ENCODE measurements around the gene ZC3H18.

The ZC3H18 gene

DNA sequence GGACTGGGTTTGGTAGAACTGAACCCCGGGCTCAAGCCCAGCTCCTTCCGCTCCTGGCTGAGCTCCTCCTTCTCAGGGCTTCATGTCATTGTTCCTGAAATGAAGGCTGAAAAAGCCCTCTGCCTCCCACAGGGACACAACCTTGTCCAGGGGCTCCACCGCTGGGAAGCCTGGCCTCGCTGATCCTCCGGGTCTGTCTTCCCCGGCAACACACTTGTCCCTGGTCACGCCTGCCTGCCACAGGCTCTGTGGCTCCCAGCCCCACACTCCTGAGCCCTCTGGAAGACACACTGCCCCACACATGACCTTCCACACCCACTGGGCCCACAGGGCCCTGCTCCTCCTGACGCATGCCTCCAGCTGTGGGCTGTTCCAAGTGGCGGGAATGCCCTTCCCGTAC, 18.0 kb upstream of the ZC3H18 start:
- no peak for DNase-seq

DNA sequence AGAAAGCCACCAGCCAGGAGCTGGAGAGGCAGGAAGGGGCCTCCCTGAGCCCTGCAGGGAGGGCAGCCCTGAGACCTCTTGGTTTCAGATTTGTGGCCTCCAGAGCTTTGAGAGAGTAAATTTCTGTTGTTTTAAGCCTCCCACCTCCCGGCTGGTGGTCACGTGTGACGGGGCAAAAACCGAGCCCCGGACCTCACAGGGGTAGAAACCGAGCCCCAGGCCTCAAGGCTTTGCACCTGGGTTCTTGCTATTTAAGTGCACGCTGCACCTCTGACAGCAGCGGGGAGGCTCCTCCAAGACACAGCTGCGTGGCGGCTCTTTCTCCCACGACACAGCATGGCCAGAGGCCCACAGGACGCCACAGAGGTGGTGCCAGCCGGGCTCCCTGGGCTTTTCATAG, 17.4 kb upstream of the ZC3H18 start:
- no peak for DNase-seq

DNA sequence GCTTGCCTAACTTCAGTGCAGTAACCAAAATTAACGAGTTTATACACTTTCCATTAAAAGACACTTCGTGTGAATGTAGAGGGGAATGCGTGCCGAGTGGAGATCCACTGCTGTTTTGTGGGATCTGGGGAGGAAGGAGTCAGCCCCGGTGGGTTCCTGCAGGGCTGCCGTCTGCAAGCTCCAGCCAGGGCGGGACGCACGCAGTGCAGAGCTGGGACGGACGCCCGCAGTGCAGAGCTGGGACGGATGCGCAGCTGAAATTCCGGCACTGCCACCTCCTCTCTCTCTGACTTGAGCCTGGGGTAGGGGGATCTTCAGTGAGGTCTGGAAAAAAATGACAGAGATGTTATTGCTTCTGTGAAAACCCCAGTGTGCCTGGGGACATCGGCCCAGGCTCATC, 16.5 kb upstream of the ZC3H18 start:
- no peak for DNase-seq

DNA sequence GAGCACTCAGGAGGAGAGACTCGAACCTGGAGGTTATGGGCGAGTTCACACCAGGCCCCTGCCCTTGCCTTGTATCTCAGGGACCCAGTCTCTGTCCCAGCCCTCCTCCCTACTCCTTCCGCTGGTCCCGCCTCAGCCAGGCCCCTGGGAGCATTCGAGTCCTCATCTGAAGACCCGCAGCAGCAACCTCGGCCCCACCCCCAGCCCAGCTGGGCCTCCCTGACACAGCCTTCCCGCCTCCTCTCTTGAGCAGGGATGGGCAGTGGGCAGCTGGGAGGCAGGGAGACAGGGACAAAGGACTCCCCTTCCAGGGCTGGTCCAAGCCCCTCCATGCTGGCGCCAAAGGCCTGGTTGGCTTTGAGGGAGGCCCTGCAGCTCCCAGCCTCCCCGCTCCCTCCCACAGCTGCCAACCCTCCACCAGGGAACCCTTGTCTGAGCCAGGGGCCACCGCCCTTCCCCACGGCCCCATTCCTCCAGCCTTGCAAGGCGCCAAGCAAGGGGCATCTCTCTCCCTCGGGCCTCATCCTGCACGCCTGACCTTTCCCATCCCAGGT, 15.4 kb upstream of the ZC3H18 start:
- no peak for DNase-seq

DNA sequence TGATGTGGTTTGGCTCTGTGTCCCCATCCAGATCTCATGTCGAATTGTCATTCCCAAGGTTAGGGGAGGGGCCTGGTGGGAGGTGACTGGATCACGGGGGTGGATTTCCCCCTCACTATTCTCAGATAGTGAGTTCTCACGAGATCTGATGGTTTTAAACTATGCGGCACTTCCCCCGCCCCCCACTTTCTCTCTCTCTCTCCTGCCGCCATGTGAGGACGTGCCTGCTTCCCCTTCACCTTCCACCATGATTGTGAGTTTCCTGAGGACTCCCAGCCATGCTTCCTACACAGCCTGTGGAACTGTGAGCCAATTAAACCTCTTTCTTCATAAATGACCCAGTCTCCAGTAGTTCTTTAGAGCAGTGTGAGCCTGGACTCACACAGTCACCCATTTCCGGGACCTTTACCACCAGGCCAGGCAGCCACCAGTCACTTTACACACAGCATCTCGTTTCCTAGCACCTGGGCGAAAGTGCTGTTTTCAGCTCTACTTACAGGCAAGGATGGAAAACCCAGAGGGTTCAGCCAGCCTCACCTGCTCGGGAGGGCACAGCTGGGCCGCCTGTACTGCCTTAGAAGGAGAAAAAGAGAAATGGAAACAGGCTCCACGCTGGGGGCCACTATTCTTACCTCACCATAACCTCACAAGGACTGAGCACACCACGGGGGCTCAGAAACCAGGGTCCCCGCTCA, 13.8 kb upstream of the ZC3H18 start:
- no peak for DNase-seq

DNA sequence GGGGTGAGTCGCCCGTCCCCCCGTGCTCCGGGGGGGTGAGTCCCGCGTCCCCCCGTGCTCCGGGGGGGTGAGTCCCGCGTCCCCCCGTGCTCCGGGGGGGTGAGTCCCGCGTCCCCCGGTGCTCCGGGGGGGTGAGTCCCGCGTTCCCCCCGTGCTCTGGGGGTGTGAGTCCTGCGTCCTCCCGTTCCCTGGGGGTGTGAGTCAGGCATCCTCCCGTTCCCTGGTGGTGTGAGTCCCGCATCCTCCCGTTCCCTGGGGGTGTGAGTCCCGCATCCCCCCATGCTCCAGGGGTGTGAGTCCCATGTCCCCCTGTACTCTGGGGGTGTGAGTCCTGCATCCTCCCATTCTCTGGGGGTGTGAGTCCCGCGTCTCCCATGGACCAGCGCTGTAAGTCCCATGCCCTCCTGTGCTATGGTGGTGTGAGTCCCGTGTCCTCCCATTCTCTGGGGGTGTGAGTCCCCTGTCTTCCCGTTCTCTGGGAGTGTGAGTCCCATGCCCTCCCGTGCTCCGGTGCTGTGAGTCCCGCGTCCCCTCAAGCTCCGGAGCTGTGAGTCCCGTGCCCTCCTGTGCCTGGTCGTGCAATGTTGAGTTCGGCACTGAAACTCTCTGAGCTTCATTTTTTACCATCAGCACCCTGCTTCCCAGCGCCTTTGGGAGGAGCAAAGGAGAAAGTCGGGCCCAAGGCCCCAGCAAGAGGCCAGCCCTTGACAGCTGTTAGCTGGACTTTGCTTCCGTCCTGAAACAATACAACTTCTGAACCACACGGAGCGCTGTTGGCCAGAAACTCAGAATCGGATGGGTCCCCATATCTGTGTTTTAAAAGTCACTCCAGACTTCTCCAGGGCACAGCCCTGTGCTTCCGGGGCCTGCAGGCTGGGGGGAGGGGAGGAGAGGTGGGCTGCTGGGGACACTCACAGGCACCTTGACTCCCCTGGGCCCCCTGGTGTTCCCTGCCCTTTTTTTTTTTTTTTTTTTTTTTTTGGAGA, 11.5 kb upstream of the ZC3H18 start:
- peak; percentile 33 for DNase-seq

DNA sequence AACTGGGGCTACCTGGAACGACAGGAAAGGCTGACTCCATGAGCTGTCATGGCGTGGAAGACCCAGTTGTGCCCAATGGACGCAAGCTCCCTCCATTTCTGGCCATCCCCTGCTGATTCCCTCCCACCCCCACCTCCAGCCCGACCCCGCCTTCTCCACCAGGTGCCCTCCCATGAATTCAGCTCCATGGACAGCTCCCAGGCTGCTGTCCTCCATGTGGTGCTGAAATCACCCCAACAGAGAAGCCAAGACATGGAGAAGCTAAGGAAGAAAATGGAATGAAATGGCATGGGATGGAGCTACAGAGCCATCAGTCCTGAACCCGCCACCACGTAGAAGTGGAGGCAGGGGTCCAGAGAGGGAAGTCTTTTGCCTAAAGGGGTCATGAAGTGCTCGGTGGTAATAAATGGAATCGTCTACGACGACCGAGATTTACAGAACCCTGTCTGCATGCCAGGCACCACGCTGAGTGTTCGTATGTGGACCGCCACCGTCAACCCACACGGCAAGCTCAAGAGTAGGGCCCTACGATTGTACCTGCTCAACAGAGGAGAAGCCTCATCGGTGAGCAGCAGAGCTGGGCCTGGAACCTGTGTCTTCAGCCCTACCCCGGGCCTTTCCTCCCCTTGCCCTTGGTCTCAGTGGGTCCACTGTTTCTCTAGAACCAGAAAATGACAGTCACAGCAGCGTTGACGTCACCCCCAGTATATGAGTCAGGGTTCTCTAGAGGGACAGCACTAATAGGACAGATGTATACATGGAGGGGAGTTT, 9.3 kb upstream of the ZC3H18 start:
- no peak for DNase-seq

DNA sequence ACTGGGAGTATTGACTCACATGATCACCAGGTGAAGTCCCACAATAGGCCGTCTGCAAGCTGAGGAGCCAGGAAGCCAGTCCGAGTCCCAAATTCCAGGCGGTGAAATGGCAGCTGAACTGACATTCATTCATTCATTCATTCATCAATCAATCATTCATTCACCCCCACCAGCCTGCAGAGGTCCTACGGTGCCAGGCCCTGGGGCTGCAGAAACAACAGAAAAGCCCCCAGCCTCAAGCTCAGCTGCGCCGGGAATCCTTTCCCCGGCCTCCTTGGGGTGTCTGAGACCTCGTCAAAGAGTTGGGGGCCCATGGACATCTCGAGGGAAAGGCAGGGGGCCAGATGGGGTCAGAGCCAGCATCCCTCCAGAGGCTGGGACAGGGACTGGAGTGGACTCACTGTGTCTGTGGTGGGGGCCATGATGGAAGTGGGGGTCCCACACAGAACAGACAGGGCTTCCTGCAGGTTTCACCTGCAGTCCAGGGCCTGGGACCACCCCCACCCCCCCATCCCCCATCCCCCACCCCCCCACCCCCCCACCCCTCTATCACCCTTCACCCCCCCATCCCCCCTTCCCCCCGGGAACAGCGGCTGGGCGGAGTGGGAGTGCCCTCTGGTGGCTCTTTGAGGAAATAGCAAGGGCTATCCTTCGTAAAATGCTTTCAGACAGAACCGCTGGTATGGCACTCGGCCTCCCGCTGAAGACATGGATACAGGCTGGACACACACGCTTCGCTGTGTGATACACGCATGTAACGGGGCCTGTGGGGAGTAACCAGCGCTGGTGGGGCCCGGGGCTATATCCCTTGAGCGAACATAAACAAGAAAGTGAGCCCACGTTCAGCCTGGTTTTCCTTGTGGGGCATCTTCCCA, 8.5 kb upstream of the ZC3H18 start:
- DNase-seq = peak; percentile 22

DNA sequence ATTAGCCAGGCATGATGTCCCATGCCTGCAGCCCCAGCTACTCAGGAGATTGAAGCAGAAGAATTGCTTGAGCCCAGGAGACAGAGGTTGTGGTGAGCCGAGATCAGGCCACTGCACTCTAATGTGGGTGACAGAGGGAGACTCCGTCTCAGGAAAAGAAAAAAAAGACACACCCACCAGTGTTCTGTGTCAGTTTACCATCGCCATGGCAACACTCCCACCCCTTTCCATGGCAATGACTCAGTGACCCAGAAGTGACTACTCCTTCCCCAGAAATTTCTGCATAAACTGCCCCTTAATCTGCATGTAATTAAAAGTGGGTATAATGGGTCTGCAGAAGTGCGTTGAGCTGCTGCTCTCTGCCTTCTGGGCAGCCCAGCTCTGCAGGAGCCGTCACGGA, 4.0 kb upstream of the ZC3H18 start:
- DNase-seq = no peak

DNA sequence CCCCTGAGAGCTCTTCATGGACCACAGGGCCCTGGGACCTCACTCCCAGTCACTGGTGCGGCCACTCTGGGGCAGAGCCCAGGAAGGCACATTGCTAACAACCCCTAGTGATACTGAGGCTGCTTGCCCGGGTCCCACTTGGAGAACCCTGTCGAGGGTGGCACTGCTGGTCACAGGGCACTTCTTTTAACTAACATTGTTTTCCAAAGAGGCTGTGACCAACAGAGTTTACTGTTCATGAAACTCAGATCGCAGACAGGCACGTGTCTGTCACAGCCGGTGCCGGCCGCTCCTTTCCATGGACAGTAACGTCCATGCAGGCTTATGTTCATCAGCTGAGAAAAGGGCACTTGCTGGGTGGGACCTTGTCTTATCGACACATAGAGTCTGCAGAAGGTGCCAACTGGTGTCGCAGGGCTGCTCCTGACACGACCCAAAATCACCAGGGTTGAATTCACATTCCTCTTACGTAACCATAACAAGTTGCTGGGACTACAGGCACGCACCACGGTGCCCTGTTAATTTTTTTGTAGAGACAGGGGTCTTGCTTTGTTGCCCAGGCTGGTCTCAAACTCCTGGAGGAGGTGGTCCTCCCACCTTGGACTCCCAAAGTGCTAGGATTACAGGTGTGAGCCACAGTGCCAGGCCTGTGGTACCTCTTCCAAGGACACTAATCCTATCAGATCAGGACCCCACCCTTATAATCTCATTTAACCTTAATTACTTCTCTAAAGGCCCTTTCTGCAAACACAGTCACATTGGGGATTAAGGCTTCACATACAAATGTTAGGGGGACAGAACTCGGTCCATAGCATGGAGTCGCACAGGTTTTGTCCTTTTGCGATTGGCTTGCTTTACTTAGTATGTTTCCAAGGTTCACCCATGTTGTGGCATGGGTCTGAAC, 1.2 kb upstream of the ZC3H18 start:
- no peak for DNase-seq

DNA sequence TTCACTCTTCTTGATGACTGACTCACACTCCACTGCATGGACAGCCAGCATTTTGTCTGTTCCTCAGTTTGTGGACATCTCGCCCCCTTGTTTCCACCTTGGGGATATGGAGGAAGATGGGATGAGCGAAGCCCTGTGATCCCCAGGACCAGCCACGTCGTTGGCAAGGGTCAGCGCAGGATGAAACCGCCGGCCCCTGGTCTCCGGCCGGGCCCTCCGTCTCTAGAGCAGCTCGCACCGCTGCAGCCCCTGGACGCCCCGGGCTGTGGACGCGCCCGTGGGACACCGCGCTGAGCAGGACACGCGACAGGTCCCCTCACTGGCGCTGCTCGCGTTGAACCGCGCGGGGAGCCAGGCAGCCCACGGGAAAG, 604 bp upstream of the ZC3H18 start:
- no peak for DNase-seq

DNA sequence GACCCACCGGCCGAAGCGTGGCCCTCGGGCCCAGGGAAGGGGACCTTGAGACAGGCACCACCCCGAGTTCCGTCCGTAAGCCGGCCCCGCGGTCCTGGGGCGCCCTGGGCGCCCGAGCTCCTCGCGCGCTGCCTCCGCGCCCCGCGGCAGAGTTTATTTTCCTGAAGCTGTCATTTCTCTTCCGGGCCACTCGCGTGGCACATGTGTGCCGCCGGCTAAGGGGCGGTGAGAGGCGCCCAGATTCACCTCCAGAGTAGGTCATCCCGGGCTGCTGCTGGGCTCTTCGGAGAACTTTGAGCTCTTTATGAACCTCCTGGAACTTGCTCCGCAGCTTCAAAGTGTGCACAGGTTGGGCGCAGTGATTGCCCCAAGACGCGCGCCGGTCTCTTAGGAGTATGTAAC, 489 bp downstream of the ZC3H18 start:
- DNase-seq = no peak

DNA sequence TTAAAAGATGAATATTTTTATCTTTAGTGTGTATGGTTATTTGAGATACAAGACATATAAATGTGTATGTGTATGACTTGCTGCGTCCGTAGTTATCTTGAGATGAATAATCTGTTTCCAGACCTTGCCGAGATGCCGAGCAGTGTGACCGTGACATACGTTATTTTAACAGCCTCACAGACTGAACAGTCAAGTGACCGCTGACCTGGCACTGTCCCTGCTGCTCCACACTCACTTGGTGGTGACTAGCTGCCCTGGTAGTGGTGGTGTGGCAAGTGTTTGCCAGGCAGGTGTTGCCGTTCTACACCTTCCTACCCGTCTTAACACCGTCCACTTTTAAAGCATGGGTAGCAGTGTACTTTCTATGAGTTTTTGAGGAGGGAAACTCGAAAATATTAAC, 5.0 kb downstream of the ZC3H18 start:
- no peak for DNase-seq

DNA sequence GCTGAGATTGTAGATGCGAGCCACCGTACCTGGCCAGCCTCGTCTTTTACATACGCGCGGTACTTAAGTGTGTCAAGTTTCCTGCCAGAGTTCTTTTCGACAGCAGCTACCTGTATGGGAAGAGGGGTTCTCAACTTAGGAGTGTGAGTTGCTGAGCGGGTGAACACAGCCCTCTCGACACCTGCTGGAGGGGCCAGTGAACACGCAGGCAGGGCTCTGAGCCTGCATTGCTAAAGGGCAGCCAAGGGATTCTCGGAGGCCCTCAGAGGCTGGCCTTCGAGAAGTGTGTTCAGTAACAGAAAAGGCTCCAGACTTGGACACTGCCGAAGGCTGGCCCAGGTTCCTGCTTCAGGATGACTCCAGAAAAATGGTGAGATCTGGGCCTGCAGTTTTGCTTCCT, 6.1 kb downstream of the ZC3H18 start:
- no peak for DNase-seq

DNA sequence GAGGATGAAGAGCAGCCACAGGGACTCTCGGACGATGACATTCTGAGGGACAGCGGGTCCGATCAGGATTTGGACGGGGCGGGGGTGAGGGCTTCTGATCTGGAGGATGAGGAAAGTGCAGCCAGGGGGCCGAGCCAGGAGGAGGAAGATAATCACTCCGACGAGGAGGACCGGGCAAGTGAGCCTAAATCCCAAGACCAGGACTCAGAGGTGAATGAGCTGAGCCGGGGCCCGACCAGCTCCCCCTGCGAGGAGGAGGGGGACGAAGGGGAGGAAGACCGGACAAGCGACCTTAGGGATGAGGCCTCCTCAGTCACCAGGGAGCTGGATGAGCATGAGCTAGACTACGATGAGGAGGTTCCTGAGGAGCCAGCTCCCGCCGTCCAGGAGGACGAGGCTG, 7.0 kb downstream of the ZC3H18 start:
- DNase-seq = no peak

DNA sequence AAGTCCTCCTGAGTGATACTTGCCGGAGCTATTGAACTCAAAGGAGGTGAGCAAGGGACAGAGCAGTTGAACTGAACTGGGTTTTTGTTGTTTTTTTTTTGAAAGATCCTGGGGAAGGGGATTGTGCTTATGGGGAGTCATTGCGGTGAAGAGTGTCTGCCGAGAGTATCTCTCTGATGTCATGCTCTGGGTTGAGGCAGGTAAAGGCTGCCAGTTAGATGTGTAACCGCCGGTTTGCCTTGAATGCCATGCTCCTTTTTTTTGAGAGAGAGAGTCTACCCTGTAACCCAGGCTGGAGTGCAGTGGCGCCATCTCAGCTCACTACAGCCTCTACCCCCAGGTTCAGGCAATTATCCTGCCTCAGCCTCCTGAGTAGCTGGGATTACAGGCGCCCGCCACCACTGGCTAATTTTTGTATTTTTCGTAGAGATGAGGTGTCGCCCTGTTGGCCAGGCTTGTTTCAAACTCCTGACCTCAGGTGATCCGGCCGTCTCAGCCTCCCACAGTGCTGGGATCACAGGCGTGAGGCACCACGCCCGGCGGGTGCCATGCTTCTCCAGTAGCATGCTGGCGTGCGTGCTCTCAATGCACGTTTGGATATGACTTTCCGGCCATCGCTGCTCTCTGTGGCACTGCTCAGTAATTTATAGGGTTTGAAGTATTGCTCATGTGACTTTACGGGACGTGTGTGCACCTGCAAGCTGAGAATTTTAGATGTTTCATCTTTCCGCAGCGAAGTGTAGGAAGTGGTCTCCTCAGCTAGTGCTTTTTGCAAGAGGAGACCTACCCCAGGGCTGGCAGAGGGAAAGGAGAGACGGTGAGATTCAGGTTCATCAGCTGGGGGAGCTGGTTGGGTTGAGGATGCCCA, 8.5 kb downstream of the ZC3H18 start:
- no peak for DNase-seq

DNA sequence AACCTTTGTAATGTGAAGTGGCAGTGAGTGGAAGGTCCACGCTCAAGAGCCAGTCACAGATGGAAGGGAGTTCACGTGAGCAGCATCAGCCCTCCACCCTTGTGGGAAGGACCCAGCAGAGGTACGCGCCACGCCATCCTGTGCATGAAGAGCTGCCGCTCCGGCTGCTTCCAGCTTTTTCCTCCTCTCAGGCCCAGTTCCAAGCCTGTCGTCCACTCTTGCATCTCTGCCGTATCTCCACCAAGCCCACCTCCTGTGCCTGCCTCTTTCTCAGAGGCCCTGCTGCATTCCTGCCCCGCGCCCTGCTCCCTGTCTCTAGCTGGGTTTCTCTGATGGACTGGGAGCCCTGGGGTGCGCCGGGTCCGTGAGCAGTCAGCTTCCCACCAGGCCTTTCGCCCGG, 10.2 kb downstream of the ZC3H18 start:
- DNase-seq = no peak

DNA sequence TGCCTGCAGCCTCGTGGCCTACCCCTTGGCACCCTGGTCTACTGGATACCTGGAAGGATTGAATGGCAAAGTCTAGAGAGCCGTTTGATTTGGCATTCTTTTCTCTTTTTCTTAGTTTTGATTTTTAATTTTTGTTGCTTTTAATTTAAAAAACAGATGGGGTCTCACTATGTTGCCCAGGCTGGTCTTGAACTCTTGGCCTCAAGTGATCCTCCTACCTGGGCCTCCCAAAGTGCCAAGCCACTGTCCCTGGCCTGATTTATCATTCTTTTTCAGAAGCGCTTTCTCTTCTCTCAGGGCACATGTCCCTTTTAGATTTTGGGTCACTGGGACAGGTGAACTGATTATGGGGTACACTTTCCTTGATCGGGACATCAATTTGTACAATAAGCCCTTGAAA, 10.8 kb downstream of the ZC3H18 start:
- DNase-seq = no peak

DNA sequence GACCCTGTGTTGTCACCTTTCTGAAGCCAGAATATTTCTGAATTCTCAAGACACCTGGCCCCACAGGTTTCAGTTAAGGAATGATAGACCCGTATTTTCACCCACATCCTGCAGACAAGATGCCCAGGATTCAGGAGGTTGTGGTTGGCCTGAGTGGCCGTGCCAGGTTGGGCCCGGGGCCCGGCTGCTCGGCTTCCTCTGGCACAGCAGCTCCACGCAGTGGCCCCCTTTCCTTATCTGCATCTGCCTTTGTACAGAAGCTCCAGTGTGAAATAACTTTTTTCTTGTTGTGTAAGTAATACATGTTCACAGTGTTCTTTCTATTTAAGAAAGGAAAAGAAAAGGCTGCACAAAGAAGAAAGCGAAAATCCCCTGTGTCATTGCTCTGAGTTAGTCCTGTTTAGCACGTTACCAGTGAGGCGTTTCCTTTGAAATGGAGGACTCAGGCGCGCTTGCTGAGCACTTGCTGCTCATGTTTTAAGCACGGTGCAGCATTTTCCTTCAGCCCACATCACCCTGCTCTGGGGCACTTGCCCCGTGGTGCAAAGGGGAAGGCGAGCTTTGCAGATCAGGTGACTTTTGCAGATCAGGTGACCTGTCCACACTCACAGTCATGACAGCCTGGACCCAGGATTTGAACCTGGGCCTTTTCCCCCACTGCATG, 12.8 kb downstream of the ZC3H18 start:
- DNase-seq = no peak

DNA sequence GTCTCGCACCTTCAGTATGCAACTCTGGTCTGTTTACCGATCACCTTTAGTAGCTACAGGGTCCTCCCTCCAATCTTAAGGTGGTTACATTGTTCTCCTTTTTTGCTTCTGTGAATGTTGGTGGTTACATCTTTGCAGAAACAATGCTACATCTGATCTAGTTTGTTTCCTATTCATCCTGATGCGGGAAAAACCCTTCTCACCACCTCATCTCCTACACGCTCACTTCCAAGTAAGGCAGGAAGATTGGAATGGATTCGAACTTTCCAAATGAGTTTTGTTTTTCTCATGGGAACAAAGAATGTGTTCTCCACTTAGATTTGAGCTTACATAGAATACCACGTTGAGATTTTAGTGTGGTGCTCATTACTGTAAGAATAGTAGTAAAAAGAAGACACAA, 14.5 kb downstream of the ZC3H18 start:
- no peak for DNase-seq

All from kidney glomerular epithelial cell (primary cell).